HFFc6 (cell line): ENCODE measurements around the gene ZSCAN12. TPM values are rescaled to one million over a fixed set of nuclear protein-coding genes. Genes with fewer than 3 reads are reported as not detected.

Experiments used
- DNase-seq: peaks from one replicate; pipeline ENCODE4 v3.0.0-alpha.2; 2018
- H3K27ac Mint-ChIP-seq: 2 replicates; pipeline ENCODE4 v1.8.0; 2020; ENCODE audit warnings: mild to moderate bottlenecking, mixed read lengths
- H3K27me3 Mint-ChIP-seq: 2 replicates; pipeline ENCODE4 v1.8.0; 2021; ENCODE audit warnings: mild to moderate bottlenecking, moderate library complexity, mixed read lengths; ENCODE audit not compliant: insufficient read depth
- H3K36me3 Mint-ChIP-seq: 2 replicates; pipeline ENCODE4 v1.8.0; 2021; ENCODE audit warnings: low read depth, mixed read lengths
- H3K4me1 Mint-ChIP-seq: 2 replicates; pipeline ENCODE4 v1.8.0; 2020; ENCODE audit warnings: low read depth, mixed read lengths
- H3K4me3 Mint-ChIP-seq: 2 replicates; pipeline ENCODE4 v1.8.0; 2020; ENCODE audit warnings: mild to moderate bottlenecking, moderate library complexity, mixed read lengths
- H3K9me3 Mint-ChIP-seq: 2 replicates; pipeline ENCODE4 v1.8.0; 2020; ENCODE audit warnings: mild to moderate bottlenecking, mixed read lengths
- total RNA-seq, 6 experiments: library from RNA; stranded (reverse); fragmentation: NEBNext Ultra II Directional; extraction: Animal tissue kit (Norgen Biotek cat#: 25700); gene quantifications; 2 replicates in 1 of 6; 3 replicates in 5 of 6; pipeline ENCODE4 v1.2.3, GENCODE V29; 2021
- TF ChIP-seq, protein P1 (sequence below): fragments of 200-600 bp; sonication (generic); IDR thresholded peaks from 2 replicates; pipeline ENCODE4 v1.5.0; 2021; ENCODE audit warnings: antibody characterized with exemption, mild to moderate bottlenecking

The ZSCAN12 gene
- total RNA-seq, 6 experiments from 2014 or later = 2.4 to 3.1 (median 2.8) TPM

DNA sequence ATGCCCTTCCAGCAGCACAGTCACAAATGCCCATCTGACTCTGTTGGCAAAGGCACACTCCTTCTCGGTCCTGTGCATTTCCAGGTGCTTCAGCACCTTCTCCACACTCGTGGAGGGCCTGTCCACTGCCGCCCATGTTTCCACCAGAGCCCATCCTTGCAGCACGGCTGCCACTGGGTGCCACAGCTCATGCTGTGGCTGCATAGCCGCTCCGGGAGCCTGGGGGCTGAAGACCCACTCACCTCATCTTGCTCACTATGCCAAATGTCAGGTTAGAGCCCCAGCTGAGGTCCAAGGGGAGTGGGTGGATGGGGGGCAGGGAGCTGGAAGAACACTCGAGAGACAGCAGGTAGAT, 42.9 kb downstream of the ZSCAN12 start:
- H3K36me3 Mint-ChIP-seq = no peaks in the 10 kb centered on the region
- no peak overlapping the region; the same call in 1 of the 2 replicates for H3K4me3 Mint-ChIP-seq
- H3K4me1 Mint-ChIP-seq = peaks cover 34% of the 10 kb centered on the region
- no peaks in the 10 kb centered on the region; the same call in none of the 2 replicates for H3K27me3 Mint-ChIP-seq
- no peaks in the 10 kb centered on the region for H3K9me3 Mint-ChIP-seq
- DNase-seq = no peak
- TF ChIP-seq, protein P1, sequence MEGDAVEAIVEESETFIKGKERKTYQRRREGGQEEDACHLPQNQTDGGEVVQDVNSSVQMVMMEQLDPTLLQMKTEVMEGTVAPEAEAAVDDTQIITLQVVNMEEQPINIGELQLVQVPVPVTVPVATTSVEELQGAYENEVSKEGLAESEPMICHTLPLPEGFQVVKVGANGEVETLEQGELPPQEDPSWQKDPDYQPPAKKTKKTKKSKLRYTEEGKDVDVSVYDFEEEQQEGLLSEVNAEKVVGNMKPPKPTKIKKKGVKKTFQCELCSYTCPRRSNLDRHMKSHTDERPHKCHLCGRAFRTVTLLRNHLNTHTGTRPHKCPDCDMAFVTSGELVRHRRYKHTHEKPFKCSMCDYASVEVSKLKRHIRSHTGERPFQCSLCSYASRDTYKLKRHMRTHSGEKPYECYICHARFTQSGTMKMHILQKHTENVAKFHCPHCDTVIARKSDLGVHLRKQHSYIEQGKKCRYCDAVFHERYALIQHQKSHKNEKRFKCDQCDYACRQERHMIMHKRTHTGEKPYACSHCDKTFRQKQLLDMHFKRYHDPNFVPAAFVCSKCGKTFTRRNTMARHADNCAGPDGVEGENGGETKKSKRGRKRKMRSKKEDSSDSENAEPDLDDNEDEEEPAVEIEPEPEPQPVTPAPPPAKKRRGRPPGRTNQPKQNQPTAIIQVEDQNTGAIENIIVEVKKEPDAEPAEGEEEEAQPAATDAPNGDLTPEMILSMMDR = no peak
- H3K27ac Mint-ChIP-seq = peak overlapping the region; percentile 95

DNA sequence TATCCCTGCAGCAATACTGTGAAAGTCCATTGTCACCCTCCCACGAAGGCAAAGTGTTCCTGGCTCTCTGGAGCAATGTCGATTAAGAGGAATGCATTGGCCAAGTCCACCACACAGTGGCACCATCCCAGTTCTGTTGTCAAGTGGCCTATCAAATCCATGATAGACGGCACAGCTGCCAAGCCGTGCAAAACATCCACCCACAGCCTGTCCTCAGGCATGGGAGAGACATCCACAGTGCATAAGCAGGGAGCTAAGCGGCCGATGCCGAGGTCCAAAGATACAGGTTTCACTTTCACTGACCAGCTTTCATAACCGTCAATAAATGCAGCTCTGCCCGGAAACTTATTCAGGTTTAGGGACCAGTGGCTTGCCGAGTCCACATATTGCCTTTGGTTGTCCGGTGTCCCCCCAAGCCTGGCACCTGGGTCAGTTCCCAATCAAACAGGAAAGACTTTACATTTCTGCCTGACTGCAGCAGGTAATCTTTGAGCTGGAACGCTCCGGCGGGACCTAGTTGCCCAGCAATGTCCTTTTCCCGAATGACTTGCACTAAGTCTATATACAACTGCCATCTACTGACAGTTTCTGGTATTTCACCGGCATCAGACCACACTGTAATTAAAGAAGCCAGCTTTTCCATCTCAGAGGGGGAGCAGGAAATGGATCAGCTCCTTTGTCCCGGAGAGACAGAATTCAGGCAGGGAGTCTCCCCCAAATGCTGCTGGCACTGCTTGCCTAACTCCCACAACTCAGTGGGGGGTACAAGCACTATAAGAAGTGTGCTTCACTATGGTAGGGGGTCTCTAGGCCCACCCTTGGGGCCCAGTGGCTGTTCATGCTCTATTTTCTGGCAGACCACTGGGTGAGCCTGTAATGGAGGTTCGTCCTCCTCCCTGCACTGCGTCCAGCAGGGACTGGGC, 43.5 kb downstream of the ZSCAN12 start:
- Mint-ChIP-seq H3K27ac (peak overlapping the region; percentile 95), H3K4me1 (peaks cover 40% of the 10 kb centered on the region), H3K27me3 (no peaks in the 10 kb centered on the region; the same call in none of the 2 replicates), H3K4me3 (peak overlapping the region; percentile 93), H3K36me3 (no peaks in the 10 kb centered on the region), H3K9me3 (no peaks in the 10 kb centered on the region)
- DNase-seq = peak; percentile 90
- TF ChIP-seq, protein P1 = peak; percentile 87

DNA sequence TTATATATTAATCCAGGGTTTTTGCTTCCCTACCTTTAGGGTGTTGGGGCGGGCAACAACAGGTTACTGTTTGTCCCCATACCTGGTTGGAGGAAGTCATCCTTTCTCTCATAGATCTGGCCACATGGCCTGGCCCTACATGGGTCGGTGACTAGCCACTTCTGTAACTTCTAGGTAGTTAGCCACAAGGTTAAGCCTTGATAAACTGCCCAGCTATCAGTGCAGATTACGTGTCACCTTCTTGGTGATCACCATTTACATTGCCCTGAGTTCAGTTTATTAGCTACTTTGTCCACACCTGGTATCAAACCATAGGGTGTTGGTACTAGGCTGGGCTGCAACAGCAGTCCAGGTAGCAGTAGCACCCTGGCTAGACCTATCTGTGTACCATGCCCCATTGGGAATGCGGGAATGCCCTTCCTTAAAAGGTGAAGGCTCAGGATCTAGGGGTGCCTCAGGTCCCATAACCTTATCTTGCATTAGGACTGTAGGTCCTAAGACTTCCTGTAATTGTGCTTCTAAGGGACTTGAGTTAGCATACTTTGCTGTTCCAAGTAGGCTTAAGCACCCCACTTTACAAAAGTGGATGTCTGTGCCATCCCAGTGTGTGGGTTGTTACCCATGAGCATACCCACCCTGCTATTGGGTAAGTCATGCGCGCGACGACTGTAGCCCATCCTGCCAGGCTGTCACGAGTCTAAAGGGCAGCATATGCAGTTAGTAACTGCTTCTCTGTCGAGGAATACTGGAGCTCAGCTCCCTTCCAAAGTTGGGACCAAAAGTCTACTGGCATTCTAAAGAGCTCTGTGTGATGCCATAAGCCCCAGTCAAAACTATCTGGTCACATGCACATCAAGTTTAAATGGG, 44.6 kb downstream of the ZSCAN12 start:
- Mint-ChIP-seq H3K4me3 (peak overlapping the region; percentile 93), H3K9me3 (no peaks in the 10 kb centered on the region), H3K36me3 (peaks cover 2% of the 10 kb centered on the region; the same call in 1 of the 2 replicates), H3K27ac (peak overlapping the region; percentile 95), H3K27me3 (no peaks in the 10 kb centered on the region; the same call in none of the 2 replicates), H3K4me1 (peaks cover 51% of the 10 kb centered on the region)
- DNase-seq = no peak
- TF ChIP-seq, protein P1 = no peak

DNA sequence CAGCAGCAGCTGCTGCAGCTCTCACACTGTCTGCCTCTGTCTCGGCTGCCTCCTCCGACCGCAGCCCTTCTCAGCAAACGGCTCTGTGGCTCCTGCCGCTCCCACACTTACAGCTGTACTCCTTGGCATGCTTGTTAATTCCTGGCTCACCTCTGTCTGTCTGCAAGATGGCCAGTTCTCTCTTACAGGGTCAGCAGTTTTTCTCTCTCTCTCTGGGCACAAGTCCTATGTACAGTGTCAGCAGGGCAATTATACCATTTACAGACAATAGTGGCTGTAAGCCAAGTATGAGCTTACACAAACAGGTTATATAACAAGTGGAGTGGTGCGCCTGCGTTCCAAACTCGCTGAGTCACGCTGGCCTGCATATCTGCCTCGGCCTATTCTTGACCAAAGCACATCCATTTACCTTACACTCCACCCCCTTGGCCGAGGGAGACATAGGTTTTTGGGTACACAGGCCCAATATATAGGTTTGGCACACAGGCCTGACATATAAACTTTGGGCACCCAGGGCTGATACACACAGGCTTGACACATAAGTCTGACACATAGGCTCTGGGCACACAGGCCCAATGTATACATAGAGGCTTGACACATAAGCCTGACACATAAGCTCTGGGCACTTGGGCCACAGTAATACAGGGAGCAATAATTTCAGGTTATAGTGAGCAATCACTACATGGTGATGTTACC, 45.4 kb downstream of the ZSCAN12 start:
- TF ChIP-seq, protein P1 = no peak
- H3K27ac Mint-ChIP-seq = peak overlapping the region; percentile 14
- no peaks in the 10 kb centered on the region; the same call in none of the 2 replicates for H3K27me3 Mint-ChIP-seq

DNA sequence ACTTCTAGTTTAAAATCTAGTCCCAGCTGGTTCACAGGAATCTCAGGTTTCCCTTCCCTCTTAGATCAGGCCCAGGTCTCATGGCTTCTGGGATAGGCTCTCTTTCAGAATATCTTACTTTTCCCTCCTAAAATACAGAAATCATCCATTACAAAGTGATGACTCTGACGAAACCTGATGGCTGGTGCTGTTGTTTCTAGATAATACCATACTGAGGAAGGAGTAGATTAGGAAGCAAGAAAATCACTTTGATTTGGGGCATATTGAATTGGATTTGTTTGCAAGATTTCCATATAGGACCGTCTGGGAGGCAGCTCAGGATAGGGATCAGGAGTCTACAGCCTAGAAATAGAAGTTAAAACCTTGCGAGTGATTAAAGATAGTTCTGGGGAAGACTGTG, 46.2 kb downstream of the ZSCAN12 start:
- DNase-seq = no peak
- Mint-ChIP-seq H3K27ac (no peak overlapping the region; the same call in 1 of the 2 replicates), H3K4me1 (peaks cover 57% of the 10 kb centered on the region), H3K4me3 (no peak overlapping the region), H3K36me3 (peaks cover 5% of the 10 kb centered on the region; the same call in 1 of the 2 replicates), H3K27me3 (no peaks in the 10 kb centered on the region; the same call in none of the 2 replicates), H3K9me3 (no peaks in the 10 kb centered on the region)
- TF ChIP-seq, protein P1 = no peak

More for the DNA sequence above, 45.4 kb downstream of the ZSCAN12 start:
- Mint-ChIP-seq H3K36me3 (peaks cover 5% of the 10 kb centered on the region; the same call in 1 of the 2 replicates), H3K9me3 (no peaks in the 10 kb centered on the region), H3K4me1 (peaks cover 57% of the 10 kb centered on the region), H3K4me3 (no peak overlapping the region)
- no peak for DNase-seq
